NCI-H345 treated with DMSO at 0.1 percent for 48 hours (cell line): ENCODE data around the gene SNAPC4.
A peak's percentile ranks its signal among the peaks of the same experiment; 100 is the strongest.

Source experiments
- DNase-seq: peaks from one replicate; lab custom pipeline; 2025; ENCODE audit not compliant: unreplicated experiment; lab: John Stamatoyannopoulos, UW

Gene SNAPC4

GRCh38 chr9:136400038-136400834 is at the start of gene SNAPC4:
TSS of gene SNAPC4 (minus strand) at chr9:136400170. CDS start at chr9:136398428, 1,742 bp downstream.
- DNase-seq: peak; percentile 78

- DNase-seq: no peak
These were observed 48.7 kb upstream of the SNAPC4 start for GRCh38 chr9:136448655-136449054.

GRCh38 chr9:136447173-136447778 is 47.3 kb upstream of the SNAPC4 start:
- no peak for DNase-seq

GRCh38 chr9:136445799-136446198 is 45.8 kb upstream of the SNAPC4 start:
- DNase-seq: no peak

GRCh38 chr9:136444102-136444501 is 44.1 kb upstream of the SNAPC4 start:
- DNase-seq: no peak

- no peak for DNase-seq
These were observed 43.7 kb upstream of the SNAPC4 start for GRCh38 chr9:136443687-136444086.

GRCh38 chr9:136443087-136443486 is 43.1 kb upstream of the SNAPC4 start:
- DNase-seq: no peak

GRCh38 chr9:136442265-136442664 is 42.3 kb upstream of the SNAPC4 start:
- no peak for DNase-seq

GRCh38 chr9:136441681-136442245 is 41.8 kb upstream of the SNAPC4 start:
- no peak for DNase-seq

- no peak for DNase-seq
These were observed 41.3 kb upstream of the SNAPC4 start for GRCh38 chr9:136441191-136441680.

- peak; percentile 19 for DNase-seq
These were observed 39.8 kb upstream of the SNAPC4 start, which contains the start of gene INPP5E for GRCh38 chr9:136439481-136440408. TSS of gene INPP5E (minus strand) at chr9:136439845. CDS start at chr9:136439419, 426 bp downstream.

GRCh38 chr9:136438548-136439480 is 38.8 kb upstream of the SNAPC4 start:
- no peak for DNase-seq

- DNase-seq: no peak
These were observed 38.0 kb upstream of the SNAPC4 start for GRCh38 chr9:136437839-136438547.

GRCh38 chr9:136437430-136437829 is 37.5 kb upstream of the SNAPC4 start:
- no peak for DNase-seq

GRCh38 chr9:136436055-136436634 is 36.2 kb upstream of the SNAPC4 start:
- DNase-seq: no peak

GRCh38 chr9:136434580-136435169 is 34.7 kb upstream of the SNAPC4 start:
- DNase-seq: no peak

GRCh38 chr9:136433849-136434579 is 34.0 kb upstream of the SNAPC4 start:
- no peak for DNase-seq
